ENCODE data around the gene ASB6. TPM values are rescaled to one million over a fixed set of nuclear protein-coding genes. Genes with fewer than 3 reads are reported as not detected.
A peak's percentile ranks its signal among the peaks of the same experiment; 100 is the strongest.

The ASB6 gene
- total RNA-seq, result 10 to 100 TPM; 17.5 to 18.3 TPM
- long read RNA-seq, transcript ASB6-201 (6 exons, 2,330 nt), result major isoform, 39 of 55 reads
- long read RNA-seq, partial matches to known transcripts, result 8 of 55 reads
- long read RNA-seq, other reads (novel, unspliced or antisense), result 8 of 55 reads

DNA sequence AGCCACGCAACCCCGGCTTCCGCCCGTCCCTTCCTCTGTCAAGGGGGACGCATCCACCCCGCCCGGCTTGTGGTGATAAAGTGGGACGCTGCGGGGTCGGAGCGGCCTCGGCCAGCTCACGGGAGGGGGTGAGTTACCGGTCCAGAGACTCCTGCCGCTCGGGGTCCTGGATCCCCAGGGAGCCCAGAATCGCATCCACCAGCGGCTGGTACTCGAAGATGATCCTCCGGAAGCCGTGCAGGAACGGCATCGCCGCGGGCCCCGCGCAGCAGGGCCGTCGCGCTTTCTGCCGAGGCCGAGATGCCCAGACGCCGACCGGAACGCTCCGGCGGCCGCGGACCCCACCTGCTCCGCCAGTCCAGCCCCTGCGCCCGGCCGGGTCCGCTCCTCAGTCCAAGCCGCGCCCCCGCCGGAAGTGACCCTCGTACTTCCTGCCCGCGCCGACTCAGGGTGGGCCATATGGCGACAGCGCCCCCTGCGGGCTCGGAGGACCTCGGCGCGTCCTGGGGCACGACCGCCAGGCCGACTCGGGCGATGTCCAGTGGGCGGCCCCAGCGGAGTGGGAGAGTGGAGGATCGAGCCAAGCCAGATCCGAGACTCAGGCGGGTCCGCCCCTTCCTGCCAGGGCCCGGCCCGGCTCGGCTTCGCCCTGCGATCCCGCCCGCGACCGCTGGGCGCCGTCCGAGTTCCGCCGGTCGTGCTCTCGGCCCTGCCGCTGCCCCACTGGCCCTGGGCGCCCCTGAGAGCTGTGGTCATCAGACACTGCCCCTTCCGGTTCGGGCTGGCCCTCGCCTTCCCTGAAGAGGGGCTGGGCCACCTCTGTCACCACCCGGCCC is at the start of gene ASB6:
Gene ASB6 (minus strand): TSS at position 402 of the 836 bp plus-strand sequence. CDS start 152 bp downstream, at position 250.
- DNase-seq (peak; percentile 96 to 97), ATAC-seq (peak; percentile 91)
- intact Hi-C loops (cut with DNase I, micrococcal nuclease), result loop anchor here in 1 of 2 donors (5.0 kb wide), 1 partner anchor 140 kb away; no protein-coding TSS in a partner anchor

DNA sequence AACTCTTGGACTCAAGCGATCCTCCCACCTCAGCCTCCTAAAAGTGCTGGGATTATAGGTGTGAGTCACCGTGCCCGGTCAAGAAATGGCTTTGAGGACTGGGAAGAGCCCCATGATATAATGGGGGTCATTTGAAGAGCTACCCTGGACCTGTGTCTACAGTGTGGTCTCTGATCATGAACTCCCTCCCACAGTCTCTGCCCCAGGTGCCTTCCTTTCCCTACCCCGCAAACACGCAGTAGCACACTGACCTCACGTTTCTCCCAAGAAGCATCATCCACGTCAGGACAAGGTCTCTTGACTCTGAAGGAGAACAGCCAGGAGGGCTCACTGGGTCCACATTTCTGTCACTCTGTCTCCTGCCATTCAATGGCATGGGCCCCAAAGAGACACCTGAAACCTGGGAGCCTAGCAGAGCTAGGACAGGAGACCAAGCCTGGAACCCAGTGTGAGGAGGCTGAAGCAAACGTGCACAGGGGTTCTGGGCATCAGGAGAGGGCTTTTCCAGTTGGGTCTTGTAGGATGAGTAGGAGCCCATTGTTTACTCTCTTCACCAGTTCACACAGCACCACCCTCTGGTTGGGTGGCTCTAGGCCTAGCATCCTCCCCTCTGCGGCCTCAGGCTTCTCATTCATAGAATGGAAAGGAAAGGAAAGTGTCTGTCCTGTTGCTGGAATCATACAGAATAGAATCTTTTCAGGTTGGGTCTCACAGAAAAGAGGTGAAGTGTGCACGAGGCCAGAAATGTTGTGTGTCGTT is 46.5 kb upstream of the ASB6 start:
- ATAC-seq (no peak), DNase-seq (no peak)
- intact Hi-C loops (cut with DNase I, micrococcal nuclease), result no loop called here

- DNase-seq, result no peak
- peak; percentile 75 for ATAC-seq
- intact Hi-C loops (cut with DNase I, micrococcal nuclease), result no loop called here
These were observed 45.4 kb upstream of the ASB6 start for GRCh38 chr9:129687391-129687790.

DNA sequence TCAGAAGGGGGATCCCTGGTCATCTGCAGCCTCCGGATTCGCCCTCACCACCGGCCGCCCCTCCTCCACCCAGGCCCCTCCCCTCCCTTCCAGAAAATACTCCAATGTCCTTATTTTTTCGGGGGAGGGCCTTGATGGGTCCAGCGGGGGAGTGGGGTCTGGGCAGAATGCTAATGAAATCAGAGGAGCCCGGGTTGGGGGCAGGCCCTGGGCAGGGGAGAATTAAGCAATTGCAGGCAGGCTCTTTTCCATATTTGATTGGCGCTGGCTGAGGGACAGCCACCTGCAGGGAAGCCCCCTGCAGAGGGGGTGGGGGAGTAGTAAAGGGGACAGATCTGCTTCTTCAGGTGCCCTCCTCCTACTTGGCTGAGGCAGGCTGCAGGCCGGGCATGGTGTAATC is 44.8 kb upstream of the ASB6 start:
- ATAC-seq (no peak), DNase-seq (no peak)
- intact Hi-C loops (cut with DNase I, micrococcal nuclease), result no loop called here

DNA sequence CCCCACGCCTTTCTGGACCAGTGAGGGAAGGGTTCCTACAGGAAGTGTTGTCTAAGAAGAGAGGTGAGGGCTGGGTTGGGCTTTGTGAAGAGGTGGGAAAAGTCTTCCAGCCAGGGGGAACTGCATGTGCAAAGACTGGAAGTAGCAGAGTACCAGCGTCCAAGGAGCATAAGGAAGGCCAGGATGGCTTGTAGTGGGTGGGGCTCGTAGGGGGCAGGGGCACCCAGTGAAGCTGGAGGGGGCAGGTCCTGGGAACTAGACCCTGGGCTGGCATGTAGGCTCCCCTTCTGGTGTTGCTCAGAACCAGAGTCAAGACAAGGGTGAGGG is 43.9 kb upstream of the ASB6 start:
- intact Hi-C loops (cut with DNase I, micrococcal nuclease), result no loop called here
- ATAC-seq (no peak), DNase-seq (no peak)

- intact Hi-C loops (cut with DNase I, micrococcal nuclease), result no loop called here
- ATAC-seq (peak; percentile 42), DNase-seq (no peak)
These were observed 43.4 kb upstream of the ASB6 start for GRCh38 chr9:129685220-129685932.

GRCh38 chr9:129682381-129682780 is 40.4 kb upstream of the ASB6 start:
- peak; percentile 51 to 58 for DNase-seq
- ATAC-seq, result peak; percentile 93
- intact Hi-C loops (cut with DNase I, micrococcal nuclease), result no loop called here

DNA sequence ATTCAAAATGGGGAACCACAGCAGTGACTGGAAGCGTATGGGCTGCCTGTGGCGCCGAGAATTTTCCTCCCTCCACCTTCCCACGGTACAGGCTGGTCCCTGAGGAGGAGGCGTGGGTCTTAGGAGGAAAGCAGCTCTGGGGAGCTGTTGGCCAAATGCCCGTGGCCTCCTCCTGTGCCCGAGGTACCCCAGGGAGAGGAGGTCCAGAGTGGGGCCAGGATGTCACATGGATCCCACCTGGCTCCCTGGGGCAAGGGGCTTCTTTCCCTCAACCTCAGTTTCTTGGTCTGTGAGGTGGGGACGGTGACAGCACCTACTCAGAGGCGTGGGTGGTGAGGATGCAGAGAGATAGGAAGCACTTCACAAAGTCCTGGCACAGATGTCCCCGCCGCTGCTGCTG is 40.0 kb upstream of the ASB6 start:
- intact Hi-C loops (cut with DNase I, micrococcal nuclease), result no loop called here
- no peak for ATAC-seq
- DNase-seq, result no peak

- no peak for ATAC-seq
- intact Hi-C loops (cut with DNase I, micrococcal nuclease), result no loop called here
- DNase-seq, result no peak
These were observed 37.6 kb upstream of the ASB6 start for GRCh38 chr9:129679537-129679936.

DNA sequence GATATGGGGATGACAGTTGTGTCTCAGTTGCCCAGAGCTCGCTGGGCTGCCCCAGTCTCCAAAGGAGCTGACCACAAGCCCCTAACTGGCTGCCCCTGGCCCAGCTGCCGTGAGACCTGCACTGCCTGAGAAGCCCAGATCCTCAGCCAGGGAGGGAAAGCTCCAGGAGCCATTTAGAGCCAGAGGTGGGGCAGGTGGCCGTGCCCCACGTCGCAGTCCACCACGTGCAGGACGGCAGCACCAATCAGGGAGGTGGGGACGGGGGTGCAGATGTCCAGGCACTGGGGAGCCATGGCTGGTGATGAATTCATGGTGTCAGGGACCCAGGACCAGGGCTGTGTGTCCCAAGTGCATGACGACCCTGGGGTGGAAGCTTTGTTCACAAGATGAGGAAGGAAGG is 36.9 kb upstream of the ASB6 start:
- intact Hi-C loops (cut with DNase I, micrococcal nuclease), result no loop called here
- DNase-seq (no peak), ATAC-seq (no peak)

GRCh38 chr9:129677456-129677855 is 35.5 kb upstream of the ASB6 start:
- no peak for DNase-seq
- intact Hi-C loops (cut with DNase I, micrococcal nuclease), result no loop called here
- no peak for ATAC-seq

- DNase-seq (no peak), ATAC-seq (peak; percentile 42)
- intact Hi-C loops (cut with DNase I, micrococcal nuclease), result no loop called here
These were observed 35.0 kb upstream of the ASB6 start for GRCh38 chr9:129676975-129677374.

- intact Hi-C loops (cut with DNase I, micrococcal nuclease), result no loop called here
- no peak for DNase-seq
- ATAC-seq, result no peak
These were observed 34.3 kb upstream of the ASB6 start for GRCh38 chr9:129676287-129676686.

- ATAC-seq, result no peak
These were observed 33.7 kb upstream of the ASB6 start for GRCh38 chr9:129675620-129676019.

GRCh38 chr9:129674229-129674628 is 32.3 kb upstream of the ASB6 start:
- intact Hi-C loops (cut with DNase I, micrococcal nuclease), result no loop called here
- DNase-seq (no peak), ATAC-seq (no peak)

More at GRCh38 chr9:129675620-129676019, 33.7 kb upstream of the ASB6 start:
- DNase-seq, result no peak
- intact Hi-C loops (cut with DNase I, micrococcal nuclease), result no loop called here

- ATAC-seq (no peak), DNase-seq (no peak)
- intact Hi-C loops (cut with DNase I, micrococcal nuclease), result no loop called here
These were observed 31.7 kb upstream of the ASB6 start for GRCh38 chr9:129673602-129674001.

DNA sequence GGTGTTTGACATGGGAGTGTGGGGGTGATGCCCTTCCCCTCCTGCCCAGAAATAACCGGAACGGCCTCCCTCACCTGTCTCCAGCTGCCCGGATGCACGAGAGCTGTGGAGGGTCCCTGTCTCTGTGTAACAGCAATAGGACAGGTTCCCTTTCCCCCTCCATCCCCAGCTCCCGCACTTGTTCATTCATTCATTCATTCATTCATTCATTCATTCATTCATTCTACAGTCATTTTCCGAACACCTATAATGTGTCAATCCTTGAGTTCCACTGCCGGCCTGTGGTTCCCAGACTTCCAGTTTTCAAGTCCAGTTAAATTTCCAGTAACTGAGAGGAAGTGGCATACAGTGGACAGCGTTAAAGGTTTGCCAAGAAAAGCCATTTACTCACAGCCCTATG is 30.8 kb upstream of the ASB6 start:
- intact Hi-C loops (cut with DNase I, micrococcal nuclease), result no loop called here

DNA sequence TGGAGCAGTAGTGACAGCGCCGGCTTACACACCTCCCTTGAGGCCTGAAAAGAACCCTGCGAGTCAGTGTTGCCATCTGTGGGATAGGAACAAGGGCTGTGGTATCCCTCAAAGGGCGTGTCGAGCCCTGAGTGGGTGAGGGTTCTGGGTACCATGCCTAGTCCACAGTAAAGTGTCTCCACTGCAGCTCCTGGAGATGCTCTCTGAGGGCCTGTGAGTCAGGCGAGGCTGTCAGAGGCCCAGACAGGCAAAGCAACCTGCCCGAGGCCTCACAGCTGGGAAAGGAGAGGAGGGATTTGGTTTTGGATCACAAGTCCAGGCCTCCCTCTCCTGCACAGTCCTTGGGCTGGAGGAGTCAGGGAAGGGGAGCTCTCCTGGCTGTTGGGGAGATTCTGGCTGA is 29.6 kb upstream of the ASB6 start:
- DNase-seq, result no peak
- no peak for ATAC-seq
- intact Hi-C loops (cut with DNase I, micrococcal nuclease), result no loop called here

More for the DNA sequence above, 30.8 kb upstream of the ASB6 start:
- DNase-seq, result no peak
- no peak for ATAC-seq

GRCh38 chr9:129671065-129671464 is 29.1 kb upstream of the ASB6 start:
- no peak for ATAC-seq
- intact Hi-C loops (cut with DNase I, micrococcal nuclease), result no loop called here
- DNase-seq, result no peak

All from left colon (tissue), 2 donors.